ENCODE results near the gene ENPP3.

The ENPP3 gene

GRCh38 chr6:131766631-131767030 lies 129.5 kb downstream of the ENPP3 start:
- no peak for DNase-seq (ENCODE audit: low read depth)

GRCh38 chr6:131768964-131769363 lies 131.9 kb downstream of the ENPP3 start:
- DNase-seq (ENCODE audit: low read depth), result no peak

- no peak for DNase-seq (ENCODE audit: low read depth)
Observed at GRCh38 chr6:131769385-131770141, 132.5 kb downstream of the ENPP3 start.

GRCh38 chr6:131770776-131771175 lies 133.7 kb downstream of the ENPP3 start:
- DNase-seq (ENCODE audit: low read depth), result no peak

- DNase-seq (ENCODE audit: low read depth), result no peak
Observed at GRCh38 chr6:131773284-131773950, 136.3 kb downstream of the ENPP3 start.

GRCh38 chr6:131775886-131776285 lies 138.8 kb downstream of the ENPP3 start:
- no peak for DNase-seq (ENCODE audit: low read depth)

- DNase-seq (ENCODE audit: low read depth), result no peak
Observed at GRCh38 chr6:131776985-131777384, 139.9 kb downstream of the ENPP3 start.

- no peak for DNase-seq (ENCODE audit: low read depth)
Observed at GRCh38 chr6:131778169-131778568, 141.1 kb downstream of the ENPP3 start.

- DNase-seq (ENCODE audit: low read depth), result no peak
Observed at GRCh38 chr6:131779304-131779703, 142.2 kb downstream of the ENPP3 start.

- no peak for DNase-seq (ENCODE audit: low read depth)
Observed at GRCh38 chr6:131780600-131780999, 143.5 kb downstream of the ENPP3 start.

- no peak for DNase-seq (ENCODE audit: low read depth)
Observed at GRCh38 chr6:131781687-131782086, 144.6 kb downstream of the ENPP3 start.

GRCh38 chr6:131782764-131783163 lies 145.7 kb downstream of the ENPP3 start:
- DNase-seq (ENCODE audit: low read depth), result no peak

GRCh38 chr6:131784561-131784960 lies 147.5 kb downstream of the ENPP3 start:
- no peak for DNase-seq (ENCODE audit: low read depth)

- no peak for DNase-seq (ENCODE audit: low read depth)
Observed at GRCh38 chr6:131787079-131787478, 150.0 kb downstream of the ENPP3 start.

- no peak for DNase-seq (ENCODE audit: low read depth)
Observed at GRCh38 chr6:131787766-131788712, 150.9 kb downstream of the ENPP3 start.

GRCh38 chr6:131789219-131789618 lies 152.1 kb downstream of the ENPP3 start:
- no peak for DNase-seq (ENCODE audit: low read depth)

- DNase-seq (ENCODE audit: low read depth), result no peak
Observed at GRCh38 chr6:131791476-131791875, 154.4 kb downstream of the ENPP3 start.

GRCh38 chr6:131792091-131792496 lies 155.0 kb downstream of the ENPP3 start:
- no peak for DNase-seq (ENCODE audit: low read depth)

GRCh38 chr6:131795366-131795765 lies 158.3 kb downstream of the ENPP3 start:
- DNase-seq (ENCODE audit: low read depth), result no peak

Data from activated T-cell treated with anti-CD3 and anti-CD28 coated beads for 1 hour (primary cell).